WTC11 (cell line): ENCODE results near the gene SACS. TPM values are rescaled to one million over a fixed set of nuclear protein-coding genes. Genes with fewer than 3 reads are reported as not detected.

Source experiments
- ATAC-seq: fragments of 200-7000 bp; cut with Tn5 transposase; 2 replicates; pipeline ENCODE4 v1.10.0; 2021; ENCODE audit warnings: mild to moderate bottlenecking, moderate library complexity
- CTCF ChIA-PET: fragments of 300-600 bp; sonication (Branson Sonifier 250); formaldehyde crosslinking; loops from one replicate; lab custom pipeline; 2021; ENCODE audit warnings: antibody characterized with exemption; lab: Charles Lee
- POLR2A ChIA-PET: fragments of 350-600 bp; sonication (Branson Sonifier 250); formaldehyde crosslinking; loops from one replicate; lab custom pipeline; 2021; ENCODE audit warnings: antibody characterized with exemption; lab: Charles Lee
- DNase-seq: peaks from one replicate; pipeline ENCODE4 v3.0.0; 2021; ENCODE audit warnings: low spot score
- H3K27ac Mint-ChIP-seq: 2 replicates; pipeline ENCODE4 v1.8.0; 2021; ENCODE audit warnings: mixed read lengths
- H3K27me3 Mint-ChIP-seq: 2 replicates; pipeline ENCODE4 v1.8.0; 2021; ENCODE audit warnings: low read depth, mild to moderate bottlenecking, moderate library complexity, mixed read lengths
- H3K36me3 Mint-ChIP-seq: 2 replicates; pipeline ENCODE4 v1.8.0; 2021; ENCODE audit warnings: mixed read lengths
- H3K4me1 Mint-ChIP-seq: 2 replicates; pipeline ENCODE4 v1.8.0; 2022; ENCODE audit warnings: mixed read lengths
- H3K4me3 Mint-ChIP-seq: 2 replicates; pipeline ENCODE4 v1.8.0; 2021; ENCODE audit warnings: mild to moderate bottlenecking, moderate library complexity, mixed read lengths
- H3K9me3 Mint-ChIP-seq: 2 replicates; pipeline ENCODE4 v1.8.0; 2021; ENCODE audit warnings: mixed read lengths
- CREB1 ChIP-seq: sonication (generic); formaldehyde crosslinking; IDR thresholded peaks from 2 replicates; pipeline ENCODE4 v1.8.0; 2023; ENCODE audit warnings: mild to moderate bottlenecking, missing genetic modification reagents
- ESRRA ChIP-seq: sonication (generic); formaldehyde crosslinking; IDR thresholded peaks from 2 replicates; pipeline ENCODE4 v1.8.1; 2022; ENCODE audit warnings: mild to moderate bottlenecking, missing genetic modification reagents, borderline replicate concordance
- NFE2L1 ChIP-seq: sonication (generic); formaldehyde crosslinking; IDR thresholded peaks from 2 replicates; pipeline ENCODE4 v1.8.1; 2023; ENCODE audit warnings: missing genetic modification reagents
- NFYB ChIP-seq: sonication (generic); formaldehyde crosslinking; conservative IDR thresholded peaks from 2 replicates; pipeline ENCODE4 v1.8.0; 2022; ENCODE audit warnings: low read depth, missing genetic modification reagents
- NR1H2 ChIP-seq: sonication (generic); formaldehyde crosslinking; IDR thresholded peaks from 2 replicates; pipeline ENCODE4 v1.9.0; 2021; ENCODE audit warnings: mild to moderate bottlenecking, moderate library complexity, missing genetic modification reagents
- NR2C2 ChIP-seq: sonication (generic); formaldehyde crosslinking; IDR thresholded peaks from 2 replicates; pipeline ENCODE4 v1.8.0; 2022; ENCODE audit warnings: mild to moderate bottlenecking, missing genetic modification reagents
- NR3C1 ChIP-seq: sonication (generic); formaldehyde crosslinking; conservative IDR thresholded peaks from 2 replicates; pipeline ENCODE4 v1.8.1; 2023; ENCODE audit warnings: low read depth, mild to moderate bottlenecking, missing genetic modification reagents
- RELA ChIP-seq: sonication (generic); formaldehyde crosslinking; IDR thresholded peaks from 2 replicates; pipeline ENCODE4 v1.8.1; 2022; ENCODE audit warnings: missing genetic modification reagents, mild to moderate bottlenecking, borderline replicate concordance
- SOX15 ChIP-seq: fragments of 250-450 bp; sonication (Bioruptor Pico); IDR thresholded peaks from 2 replicates; pipeline ENCODE4 v1.9.0; 2021; ENCODE audit warnings: mild to moderate bottlenecking
- ZBTB21 ChIP-seq: sonication (generic); formaldehyde crosslinking; IDR thresholded peaks from 2 replicates; pipeline ENCODE4 v1.8.1; 2023; ENCODE audit warnings: mild to moderate bottlenecking, missing genetic modification reagents, borderline replicate concordance
- ZNF396 ChIP-seq: fragments of 250-450 bp; sonication (Bioruptor Pico); IDR thresholded peaks from 2 replicates; pipeline ENCODE4 v1.8.0; 2021; ENCODE audit warnings: mild to moderate bottlenecking, moderate library complexity, borderline replicate concordance
- total RNA-seq: library from RNA; stranded (reverse); gene quantifications from 3 replicates; pipeline ENCODE4 v1.2.3, GENCODE V29; 2021
- TF ChIP-seq, protein P1 (sequence below): sonication (generic); formaldehyde crosslinking; IDR thresholded peaks from 2 replicates; pipeline ENCODE4 v1.8.0; 2023; ENCODE audit warnings: missing genetic modification reagents
- TF ChIP-seq, protein P2 (sequence below): sonication (generic); formaldehyde crosslinking; IDR thresholded peaks from 2 replicates; pipeline ENCODE4 v1.8.0; 2022; ENCODE audit warnings: mild to moderate bottlenecking, missing genetic modification reagents
- TF ChIP-seq, protein P3 (sequence below): fragments of 250-450 bp; sonication (Bioruptor Pico); IDR thresholded peaks from 2 replicates; pipeline ENCODE4 v1.9.0; 2021; ENCODE audit warnings: mild to moderate bottlenecking
- TF ChIP-seq, protein P4 (sequence below): fragments of 250-450 bp; sonication (Bioruptor Pico); IDR thresholded peaks from 2 replicates; pipeline ENCODE4 v2.1.2; 2022; ENCODE audit warnings: mild to moderate bottlenecking, moderate library complexity

SACS gene
- total RNA-seq, 1 experiment from 2014 or later, result 35.2 TPM

DNA sequence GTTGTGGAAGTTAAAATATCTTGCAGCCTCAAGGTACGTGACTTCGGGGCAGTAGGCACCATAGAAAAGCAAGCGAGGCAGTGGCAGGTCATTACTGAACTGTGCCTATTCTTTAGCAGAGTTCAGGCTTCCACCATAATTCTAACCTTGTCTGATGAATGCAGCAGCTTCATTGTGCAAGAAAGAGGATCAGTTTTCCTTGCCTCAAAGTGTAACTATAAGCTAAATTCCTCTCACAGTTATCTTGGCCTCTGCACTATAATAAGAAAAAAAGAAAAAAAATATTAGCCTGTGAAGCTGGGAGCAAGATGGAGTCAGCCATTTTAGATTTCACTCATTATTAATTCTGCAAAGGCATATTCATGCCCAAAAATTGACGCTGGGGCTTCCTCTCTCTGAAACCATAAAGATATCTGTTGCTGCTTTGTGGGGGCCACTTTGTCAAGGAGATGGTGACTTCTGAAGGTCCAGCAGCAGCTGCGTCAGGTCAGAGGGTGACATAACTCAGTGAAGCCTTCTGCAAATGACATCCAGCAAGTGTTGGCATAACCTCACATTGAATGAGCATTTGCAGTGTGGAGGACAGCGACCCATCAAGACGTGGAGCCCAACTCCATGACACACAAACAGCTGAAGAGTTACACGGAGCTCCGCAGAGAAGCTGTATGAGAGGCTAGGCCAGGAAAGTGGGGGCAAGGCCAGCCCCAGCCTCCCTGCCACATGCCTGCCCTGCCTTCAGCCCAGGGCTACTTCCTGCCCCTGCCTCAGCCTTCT lies 23.1 kb upstream of the SACS start (continued):
- TF ChIP-seq CREB1 (CRISPR knock-in tag), result no peak
- TF ChIP-seq, all 79 proteins: peak for 0

DNA sequence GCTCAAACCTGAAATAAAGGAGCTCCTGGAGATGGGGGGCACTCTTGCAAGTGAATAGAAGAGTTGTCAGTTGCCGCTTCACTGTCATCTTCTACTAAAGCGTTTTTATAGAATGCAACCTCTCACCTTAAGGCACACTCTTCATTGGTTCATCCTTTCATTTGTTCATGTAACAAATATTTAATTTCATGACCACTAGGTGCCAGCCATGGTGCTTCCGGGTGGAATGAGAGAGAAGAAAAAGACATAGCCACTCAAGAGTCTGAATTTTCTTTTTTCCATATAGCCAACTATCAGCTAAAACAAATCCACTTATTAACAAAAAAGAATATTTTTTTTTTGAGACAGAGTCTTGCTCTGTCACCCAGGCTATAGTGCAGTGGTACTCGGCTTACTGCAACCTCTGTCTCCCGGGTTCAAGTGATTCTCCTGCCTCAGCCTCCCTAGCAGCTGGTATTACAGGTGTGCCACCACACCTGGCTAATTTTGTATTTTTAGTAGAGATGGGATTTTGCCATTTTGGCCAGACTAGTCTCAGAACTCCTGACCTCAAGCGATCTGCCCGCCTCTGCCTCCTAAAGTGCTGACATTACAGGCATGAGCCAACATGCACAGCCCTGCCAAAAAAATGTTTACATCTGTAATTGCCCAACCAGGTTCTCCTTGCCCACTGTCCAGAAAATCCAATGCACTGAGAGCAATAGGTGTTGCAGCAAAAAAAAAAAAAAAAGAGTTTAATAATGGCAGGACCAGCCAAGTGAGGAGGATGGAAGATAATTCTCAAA lies 22.1 kb upstream of the SACS start:
- POLR2A ChIA-PET, result no interaction called here

DNA sequence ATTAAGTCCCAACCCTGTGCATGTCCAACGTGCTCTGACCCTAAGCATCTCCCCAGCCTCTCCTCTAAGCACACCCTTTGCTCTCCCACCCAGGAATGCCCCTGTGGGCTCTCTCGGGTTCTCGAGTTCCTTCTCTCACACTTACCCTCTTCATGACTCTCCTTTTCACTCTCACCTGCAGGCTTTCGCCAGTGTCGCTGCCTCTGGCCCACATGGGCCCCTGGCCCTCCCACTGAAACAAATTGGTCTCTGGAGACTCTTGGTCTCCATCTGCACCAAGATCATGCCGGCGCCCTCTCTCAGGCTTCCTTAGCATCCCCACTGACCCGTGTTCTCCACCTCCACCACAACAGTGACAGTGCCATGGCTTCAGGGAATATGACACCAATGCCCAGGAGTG lies 19.6 kb upstream of the SACS start:
- no peaks in the 10 kb centered on the region for H3K36me3 Mint-ChIP-seq
- ChIA-PET POLR2A (no interaction called here), CTCF (no interaction called here)
- no peaks in the 10 kb centered on the region; the same call in 1 of the 2 replicates for H3K9me3 Mint-ChIP-seq
- H3K27me3 Mint-ChIP-seq, result no peaks in the 10 kb centered on the region
- no peak for TF ChIP-seq NFYB
- TF ChIP-seq, protein P1, sequence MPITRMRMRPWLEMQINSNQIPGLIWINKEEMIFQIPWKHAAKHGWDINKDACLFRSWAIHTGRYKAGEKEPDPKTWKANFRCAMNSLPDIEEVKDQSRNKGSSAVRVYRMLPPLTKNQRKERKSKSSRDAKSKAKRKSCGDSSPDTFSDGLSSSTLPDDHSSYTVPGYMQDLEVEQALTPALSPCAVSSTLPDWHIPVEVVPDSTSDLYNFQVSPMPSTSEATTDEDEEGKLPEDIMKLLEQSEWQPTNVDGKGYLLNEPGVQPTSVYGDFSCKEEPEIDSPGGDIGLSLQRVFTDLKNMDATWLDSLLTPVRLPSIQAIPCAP (CRISPR knock-in tag), result no peak
- TF ChIP-seq NR1H2 (CRISPR knock-in tag), result no peak
- DNase-seq, result no peak
- ATAC-seq, result no peak
- H3K4me1 Mint-ChIP-seq, result peaks cover 30% of the 10 kb centered on the region
- H3K4me3 Mint-ChIP-seq, result no peak overlapping the region
- no peak overlapping the region for H3K27ac Mint-ChIP-seq

More for the DNA sequence above, 22.1 kb upstream of the SACS start:
- Mint-ChIP-seq H3K9me3 (no peaks in the 10 kb centered on the region; the same call in 1 of the 2 replicates), H3K36me3 (no peaks in the 10 kb centered on the region)
- CTCF ChIA-PET, result interaction anchor here (0.6 to 1.1 kb wide), 2 partner anchors 12 to 31 kb away, joined by 3 to 4 read pairs; no protein-coding TSS in a partner anchor
- TF ChIP-seq SOX15 (CRISPR knock-in tag) (no peak), ZNF396 (CRISPR knock-in tag) (no peak), RELA (CRISPR knock-in tag) (no peak), ZBTB21 (no peak), NFE2L1 (CRISPR knock-in tag) (no peak), ESRRA (no peak), NR2C2 (CRISPR knock-in tag) (no peak), NR3C1 (no peak)
- TF ChIP-seq, protein P2, sequence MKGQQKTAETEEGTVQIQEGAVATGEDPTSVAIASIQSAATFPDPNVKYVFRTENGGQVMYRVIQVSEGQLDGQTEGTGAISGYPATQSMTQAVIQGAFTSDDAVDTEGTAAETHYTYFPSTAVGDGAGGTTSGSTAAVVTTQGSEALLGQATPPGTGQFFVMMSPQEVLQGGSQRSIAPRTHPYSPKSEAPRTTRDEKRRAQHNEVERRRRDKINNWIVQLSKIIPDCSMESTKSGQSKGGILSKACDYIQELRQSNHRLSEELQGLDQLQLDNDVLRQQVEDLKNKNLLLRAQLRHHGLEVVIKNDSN, result no peak
- TF ChIP-seq, protein P1 (CRISPR knock-in tag), result no peak
- TF ChIP-seq, protein P3, sequence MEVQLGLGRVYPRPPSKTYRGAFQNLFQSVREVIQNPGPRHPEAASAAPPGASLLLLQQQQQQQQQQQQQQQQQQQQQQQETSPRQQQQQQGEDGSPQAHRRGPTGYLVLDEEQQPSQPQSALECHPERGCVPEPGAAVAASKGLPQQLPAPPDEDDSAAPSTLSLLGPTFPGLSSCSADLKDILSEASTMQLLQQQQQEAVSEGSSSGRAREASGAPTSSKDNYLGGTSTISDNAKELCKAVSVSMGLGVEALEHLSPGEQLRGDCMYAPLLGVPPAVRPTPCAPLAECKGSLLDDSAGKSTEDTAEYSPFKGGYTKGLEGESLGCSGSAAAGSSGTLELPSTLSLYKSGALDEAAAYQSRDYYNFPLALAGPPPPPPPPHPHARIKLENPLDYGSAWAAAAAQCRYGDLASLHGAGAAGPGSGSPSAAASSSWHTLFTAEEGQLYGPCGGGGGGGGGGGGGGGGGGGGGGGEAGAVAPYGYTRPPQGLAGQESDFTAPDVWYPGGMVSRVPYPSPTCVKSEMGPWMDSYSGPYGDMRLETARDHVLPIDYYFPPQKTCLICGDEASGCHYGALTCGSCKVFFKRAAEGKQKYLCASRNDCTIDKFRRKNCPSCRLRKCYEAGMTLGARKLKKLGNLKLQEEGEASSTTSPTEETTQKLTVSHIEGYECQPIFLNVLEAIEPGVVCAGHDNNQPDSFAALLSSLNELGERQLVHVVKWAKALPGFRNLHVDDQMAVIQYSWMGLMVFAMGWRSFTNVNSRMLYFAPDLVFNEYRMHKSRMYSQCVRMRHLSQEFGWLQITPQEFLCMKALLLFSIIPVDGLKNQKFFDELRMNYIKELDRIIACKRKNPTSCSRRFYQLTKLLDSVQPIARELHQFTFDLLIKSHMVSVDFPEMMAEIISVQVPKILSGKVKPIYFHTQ (CRISPR knock-in tag), result no peak
- TF ChIP-seq, protein P4, sequence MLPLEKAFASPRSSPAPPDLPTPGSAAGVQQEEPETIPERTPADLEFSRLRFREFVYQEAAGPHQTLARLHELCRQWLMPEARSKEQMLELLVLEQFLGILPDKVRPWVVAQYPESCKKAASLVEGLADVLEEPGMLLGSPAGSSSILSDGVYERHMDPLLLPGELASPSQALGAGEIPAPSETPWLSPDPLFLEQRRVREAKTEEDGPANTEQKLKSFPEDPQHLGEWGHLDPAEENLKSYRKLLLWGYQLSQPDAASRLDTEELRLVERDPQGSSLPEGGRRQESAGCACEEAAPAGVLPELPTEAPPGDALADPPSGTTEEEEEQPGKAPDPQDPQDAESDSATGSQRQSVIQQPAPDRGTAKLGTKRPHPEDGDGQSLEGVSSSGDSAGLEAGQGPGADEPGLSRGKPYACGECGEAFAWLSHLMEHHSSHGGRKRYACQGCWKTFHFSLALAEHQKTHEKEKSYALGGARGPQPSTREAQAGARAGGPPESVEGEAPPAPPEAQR (CRISPR knock-in tag), result no peak
- TF ChIP-seq, all 79 proteins: peak for 0
- Mint-ChIP-seq H3K27ac (no peak overlapping the region), H3K27me3 (no peaks in the 10 kb centered on the region), H3K4me3 (no peak overlapping the region), H3K4me1 (peaks cover 14% of the 10 kb centered on the region)
- no peak for ATAC-seq
- no peak for DNase-seq
